OCI-LY7 (cell line): Measurements from ENCODE around the gene CSPG4. TPM values are rescaled to one million over a fixed set of nuclear protein-coding genes. Genes with fewer than 3 reads are reported as not detected.
"Not testable (repeated sequence)": the region's sequence is repeated elsewhere in the genome, so short reads cannot be mapped to it uniquely, and the experiment has no call there.

Experiments used
- BruUV-seq: library from RNA; stranded (reverse); fragments of 400-500 nt; replicated peaks from 2 replicates; lab custom pipeline; 2021; lab: Mats Ljungman, UMichigan
- CTCF ChIA-PET: fragments of 300-600 bp; sonication (Branson Sonifier 250); formaldehyde crosslinking; loops from one replicate; lab custom pipeline; 2022; ENCODE audit warnings: antibody characterized with exemption; ENCODE audit not compliant: unreplicated experiment; lab: Charles Lee
- POLR2A ChIA-PET: fragments of 300-600 bp; sonication (Branson Sonifier 250); formaldehyde crosslinking; loops from one replicate; lab custom pipeline; 2022; ENCODE audit warnings: antibody characterized with exemption; lab: Charles Lee
- DNase-seq: peaks from one replicate; pipeline ENCODE4 v3.0.0-alpha.2; 2015; ENCODE audit warnings: low spot score
- H2AFZ ChIP-seq: fragments of 200-600 bp; sonication (generic), shearing (Covaris generic); 2 replicates; pipeline ENCODE4 v1.6.1; 2014; ENCODE audit warnings: mild to moderate bottlenecking, antibody characterized with exemption, low read length, moderate library complexity
- H3K27ac ChIP-seq: fragments of 200-600 bp; sonication (generic); 2 replicates; pipeline ENCODE4 v1.5.1; 2014; ENCODE audit warnings: mixed run types, low read depth, mild to moderate bottlenecking, moderate library complexity, low read length, inconsistent platforms; ENCODE audit not compliant: poor library complexity, severe bottlenecking
- H3K36me3 ChIP-seq: fragments of 200-600 bp; sonication (generic); 2 replicates; pipeline ENCODE4 v1.6.1; 2014; ENCODE audit warnings: mild to moderate bottlenecking, antibody characterized with exemption, low read length, moderate library complexity, mixed read lengths; ENCODE audit not compliant: insufficient read depth
- H3K4me1 ChIP-seq: fragments of 200-600 bp; sonication (generic); 2 replicates; pipeline ENCODE4 v1.5.1; 2014; ENCODE audit warnings: mild to moderate bottlenecking, low read length; ENCODE audit not compliant: insufficient read depth, poor library complexity, severe bottlenecking
- H3K4me2 ChIP-seq: fragments of 200-600 bp; sonication (generic); 2 replicates; pipeline ENCODE4 v1.6.1; 2014; ENCODE audit warnings: mild to moderate bottlenecking, low read length
- H3K4me3 ChIP-seq: fragments of 200-600 bp; sonication (generic); 2 replicates; pipeline ENCODE4 v1.5.1; 2014; ENCODE audit warnings: mild to moderate bottlenecking, low read depth, low read length; ENCODE audit not compliant: poor library complexity, severe bottlenecking
- H3K79me2 ChIP-seq: fragments of 200-600 bp; sonication (generic); 2 replicates; pipeline ENCODE4 v1.6.1; 2016; ENCODE audit warnings: low read depth, mild to moderate bottlenecking, low read length, moderate library complexity, mixed read lengths; ENCODE audit not compliant: insufficient read depth
- H3K9me2 ChIP-seq: fragments of 200-600 bp; sonication (generic); 2 replicates; pipeline ENCODE4 v1.6.1; 2016; ENCODE audit warnings: mild to moderate bottlenecking, low read length, mixed read lengths; ENCODE audit not compliant: insufficient read depth
- H3K9me3 ChIP-seq: fragments of 200-600 bp; sonication (generic); 2 replicates; pipeline ENCODE4 v1.6.1; 2014; ENCODE audit warnings: mild to moderate bottlenecking, mixed run types, low read length, mixed read lengths
- H4K20me1 ChIP-seq: fragments of 200-600 bp; sonication (generic); 2 replicates; pipeline ENCODE4 v1.6.1; 2014; ENCODE audit warnings: mild to moderate bottlenecking, antibody characterized with exemption, low read length, moderate library complexity, mixed read lengths; ENCODE audit not compliant: insufficient read depth
- CTCF ChIP-seq: fragments of 200-600 bp; sonication (generic); conservative IDR thresholded peaks from 2 replicates; pipeline ENCODE4 v1.5.1; 2014; ENCODE audit warnings: mild to moderate bottlenecking, antibody characterized with exemption, low read length, moderate library complexity, mixed read lengths
- EZH2phosphoT487 ChIP-seq: fragments of 200-600 bp; sonication (generic); IDR thresholded peaks from 2 replicates; pipeline ENCODE4 v1.6.1; 2018; ENCODE audit warnings: low read depth, borderline replicate concordance, mild to moderate bottlenecking, mixed run types, antibody characterized with exemption, low read length, moderate library complexity, mixed read lengths
- intact Hi-C: fragments of 100-400 bp; cut with micrococcal nuclease; formaldehyde crosslinking; loops from one replicate; pipeline ENCODE4 v1.10.0; 2022; ENCODE audit not compliant: unreplicated experiment
- total RNA-seq, 2 experiments: library from RNA; depleted of rRNA in 1 of 2; stranded (reverse); fragments of >200 nt in 1 of 2; shearing (Covaris generic) in 1 of 2; gene quantifications; 2 replicates each; pipeline ENCODE4 v1.2.3, GENCODE V29; 2014 to 2022

Gene CSPG4
- total RNA-seq, 2 experiments from 2014 or later = not detected

GRCh38 chr15:75745305-75745704 is 32.7 kb upstream of the CSPG4 start:
- H4K20me1 ChIP-seq = no peaks in the 10 kb centered on the region
- TF ChIP-seq EZH2phosphoT487 = no peak
- ChIA-PET POLR2A (no interaction called here), CTCF (no interaction called here)
- H3K27ac ChIP-seq = no peak overlapping the region
- no peaks in the 10 kb centered on the region for H3K36me3 ChIP-seq
- H3K9me3 ChIP-seq = 0 out of 2 replicates have a peak, but pooled peaks cover 3% of the 10 kb centered on the region
- intact Hi-C loops = no loop called here
- no peaks in the 10 kb centered on the region for H3K4me1 ChIP-seq
- no peaks in the 10 kb centered on the region for H3K9me2 ChIP-seq
- no TSS peak for BruUV-seq
- no peak for DNase-seq
- no peak overlapping the region for H3K4me3 ChIP-seq
- no peak overlapping the region for H2AFZ ChIP-seq
- no peaks in the 10 kb centered on the region for H3K79me2 ChIP-seq
- no peak overlapping the region for H3K4me2 ChIP-seq

GRCh38 chr15:75742346-75742745 is 29.7 kb upstream of the CSPG4 start:
- H3K9me3 ChIP-seq, CTCF ChIA-PET, intact Hi-C loops: not testable (repeated sequence)

GRCh38 chr15:75739791-75740190 is 27.1 kb upstream of the CSPG4 start:
- POLR2A ChIA-PET = no interaction called here
- H4K20me1 ChIP-seq = no peaks in the 10 kb centered on the region
- H3K9me3 ChIP-seq = 0 out of 2 replicates have a peak, but pooled peaks cover 3% of the 10 kb centered on the region
- H3K4me3 ChIP-seq = no peak overlapping the region
- intact Hi-C loops = no loop called here
- no peaks in the 10 kb centered on the region for H3K4me1 ChIP-seq
- CTCF ChIA-PET = no interaction called here
- no peaks in the 10 kb centered on the region for H3K79me2 ChIP-seq
- no peak overlapping the region for H3K4me2 ChIP-seq
- no peak for DNase-seq
- H3K9me2 ChIP-seq = no peaks in the 10 kb centered on the region
- no peaks in the 10 kb centered on the region for H3K36me3 ChIP-seq
- no peak overlapping the region for H2AFZ ChIP-seq
- no TSS peak for BruUV-seq
- TF ChIP-seq EZH2phosphoT487 = no peak
- no peak for TF ChIP-seq CTCF
- no peak overlapping the region for H3K27ac ChIP-seq

More at GRCh38 chr15:75742346-75742745, 29.7 kb upstream of the CSPG4 start:
- H3K4me2 ChIP-seq, H3K36me3 ChIP-seq, H3K79me2 ChIP-seq, H3K4me3 ChIP-seq, H4K20me1 ChIP-seq, H3K9me2 ChIP-seq, H2AFZ ChIP-seq, H3K27ac ChIP-seq, DNase-seq, H3K4me1 ChIP-seq, BruUV-seq, POLR2A ChIA-PET: not testable (repeated sequence)
